Skin epidermis (tissue), 12 donors: ENCODE data around the gene GRAPL.
"Not testable (repeated sequence)": the region's sequence is repeated elsewhere in the genome, so short reads cannot be mapped to it uniquely, and the experiment has no call there.

Experiments
- H3K27ac ChIP-seq, 21 experiments: fragments of 200-600 bp; sonication (generic) in 11 of 21; one replicate each; pipeline ENCODE4 v1.5.0; 2020; ENCODE audit warnings: mild to moderate bottlenecking in 3 of 21, inconsistent platforms in 2 of 21, moderate library complexity in 2 of 21
- H3K4me3 ChIP-seq, 7 experiments: fragments of 200-600 bp; sonication (generic) in 2 of 7; one replicate each; pipeline ENCODE4 v1.5.0; 2020; ENCODE audit warnings: inconsistent platforms in 2 of 7, mild to moderate bottlenecking in 2 of 7, moderate library complexity in 1 of 7

The GRAPL gene

GRCh38 chr17:19135391-19135790 is 8.0 kb downstream of the GRAPL start:
- not testable (repeated sequence) for H3K4me3 ChIP-seq, H3K27ac ChIP-seq

GRCh38 chr17:19136138-19136537 is 8.7 kb downstream of the GRAPL start:
- not testable (repeated sequence) for H3K27ac ChIP-seq, H3K4me3 ChIP-seq

- H3K27ac ChIP-seq, H3K4me3 ChIP-seq: not testable (repeated sequence)
Measured at GRCh38 chr17:19136605-19137004, 9.2 kb downstream of the GRAPL start.

- H3K27ac ChIP-seq, H3K4me3 ChIP-seq: not testable (repeated sequence)
Measured at GRCh38 chr17:19137959-19138358, 10.6 kb downstream of the GRAPL start.

- H3K4me3 ChIP-seq, H3K27ac ChIP-seq: not testable (repeated sequence)
Measured at GRCh38 chr17:19141366-19142155, 14.2 kb downstream of the GRAPL start.

GRCh38 chr17:19142419-19142818 is 15.0 kb downstream of the GRAPL start:
- not testable (repeated sequence) for H3K27ac ChIP-seq, H3K4me3 ChIP-seq

- H3K27ac ChIP-seq, H3K4me3 ChIP-seq: not testable (repeated sequence)
Measured at GRCh38 chr17:19143097-19143777, 15.8 kb downstream of the GRAPL start.

- H3K4me3 ChIP-seq, H3K27ac ChIP-seq: not testable (repeated sequence)
Measured at GRCh38 chr17:19144373-19144772, 17.0 kb downstream of the GRAPL start.

- H3K27ac ChIP-seq, H3K4me3 ChIP-seq: not testable (repeated sequence)
Measured at GRCh38 chr17:19145471-19145870, 18.1 kb downstream of the GRAPL start.

GRCh38 chr17:19150678-19151615 is 23.6 kb downstream of the GRAPL start:
- not testable (repeated sequence) for H3K4me3 ChIP-seq, H3K27ac ChIP-seq

- not testable (repeated sequence) for H3K27ac ChIP-seq, H3K4me3 ChIP-seq
Measured at GRCh38 chr17:19157628-19158027, 30.2 kb downstream of the GRAPL start.

- not testable (repeated sequence) for H3K4me3 ChIP-seq, H3K27ac ChIP-seq
Measured at GRCh38 chr17:19158478-19158877, 31.1 kb downstream of the GRAPL start.

GRCh38 chr17:19158938-19159337 is 31.5 kb downstream of the GRAPL start:
- not testable (repeated sequence) for H3K4me3 ChIP-seq, H3K27ac ChIP-seq

GRCh38 chr17:19161308-19162107 is 34.1 kb downstream of the GRAPL start:
- H3K27ac ChIP-seq, H3K4me3 ChIP-seq: not testable (repeated sequence)

GRCh38 chr17:19162384-19163216 is 35.2 kb downstream of the GRAPL start:
- H3K27ac ChIP-seq, H3K4me3 ChIP-seq: not testable (repeated sequence)

GRCh38 chr17:19174422-19174821 is 47.0 kb downstream of the GRAPL start:
- not testable (repeated sequence) for H3K4me3 ChIP-seq, H3K27ac ChIP-seq

GRCh38 chr17:19175410-19175809 is 48.0 kb downstream of the GRAPL start:
- H3K4me3 ChIP-seq, H3K27ac ChIP-seq: not testable (repeated sequence)

GRCh38 chr17:19181040-19181875 is 53.9 kb downstream of the GRAPL start:
- not testable (repeated sequence) for H3K4me3 ChIP-seq, H3K27ac ChIP-seq
